ENCODE data around the gene ASF1B. TPM values are rescaled to one million over a fixed set of nuclear protein-coding genes. Genes with fewer than 3 reads are reported as not detected.

The ASF1B gene
- total and polyA plus RNA-seq, 9 donors, result 6.6 to 15.1 (median 12.5) TPM

- Histone ChIP-seq H3K27me3 (ENCODE audit: control insufficient read depth, insufficient read depth, low read length) (no peaks in the 10 kb centered on the region), H3K4me1 (ENCODE audit: control insufficient read depth, insufficient read depth, low read length) (peaks cover 20% of the 10 kb centered on the region), H3K4me3 (ENCODE audit: low read length) (peak overlapping the region; percentile 43), H3K27ac (ENCODE audit: low read length) (no peak overlapping the region), H3K9me3 (replicated peaks; ENCODE audit: control insufficient read depth, low read depth, low read length) (peaks cover 9% of the 10 kb centered on the region), H3K36me3 (ENCODE audit: control insufficient read depth, insufficient read depth, low read length) (peaks cover 36% of the 10 kb centered on the region)
- DNase-seq, result no peak
- WGBS (ENCODE audit: insufficient coverage), result 80% methylated on average over 28 of the region's 30 CpGs
These were observed 47.6 kb downstream of the ASF1B start for GRCh38 chr19:14088634-14089411.

- H3K4me1 ChIP-seq (ENCODE audit: control insufficient read depth, insufficient read depth, low read length), result peaks cover 20% of the 10 kb centered on the region
- no CpG with 5 or more reads among the region's 5 CpGs for WGBS (ENCODE audit: insufficient coverage)
- H3K27ac ChIP-seq (ENCODE audit: low read length), result no peak overlapping the region
- H3K4me3 ChIP-seq (ENCODE audit: low read length), result no peak overlapping the region
- H3K27me3 ChIP-seq (ENCODE audit: control insufficient read depth, insufficient read depth, low read length), result no peaks in the 10 kb centered on the region
- peaks cover 31% of the 10 kb centered on the region for H3K36me3 ChIP-seq (ENCODE audit: control insufficient read depth, insufficient read depth, low read length)
- no peaks in the 10 kb centered on the region for H3K9me3 ChIP-seq (replicated peaks; ENCODE audit: control insufficient read depth, low read depth, low read length)
- no peak for DNase-seq
These were observed 50.3 kb downstream of the ASF1B start for GRCh38 chr19:14086098-14086497.

GRCh38 chr19:14085309-14085995, 50.9 kb downstream of the ASF1B start, which contains the start of gene C19orf67:
Gene C19orf67 (minus strand): TSS chr19:14085783. CDS start chr19:14085627, 156 bp downstream.
- Histone ChIP-seq H3K27me3 (ENCODE audit: control insufficient read depth, insufficient read depth, low read length) (no peaks in the 10 kb centered on the region), H3K27ac (ENCODE audit: low read length) (no peak within 1 kb of the TSS), H3K36me3 (ENCODE audit: control insufficient read depth, insufficient read depth, low read length) (peaks cover 31% of the 10 kb centered on the region), H3K4me1 (ENCODE audit: control insufficient read depth, insufficient read depth, low read length) (peaks cover 24% of the 10 kb centered on the region), H3K4me3 (ENCODE audit: low read length) (no peak within 1 kb of the TSS), H3K9me3 (replicated peaks; ENCODE audit: control insufficient read depth, low read depth, low read length) (no peaks in the 10 kb centered on the region)
- DNase-seq, result no peak
- WGBS (ENCODE audit: insufficient coverage), result 41% methylated on average over 39 of the region's 54 CpGs

- no peak overlapping the region for H3K4me3 ChIP-seq (ENCODE audit: low read length)
- no peaks in the 10 kb centered on the region for H3K9me3 ChIP-seq (replicated peaks; ENCODE audit: control insufficient read depth, low read depth, low read length)
- peaks cover 17% of the 10 kb centered on the region for H3K4me1 ChIP-seq (ENCODE audit: control insufficient read depth, insufficient read depth, low read length)
- WGBS (ENCODE audit: insufficient coverage), result 50% methylated on average over 1 of the region's 1 CpG
- no peak overlapping the region for H3K27ac ChIP-seq (ENCODE audit: low read length)
- no peaks in the 10 kb centered on the region for H3K27me3 ChIP-seq (ENCODE audit: control insufficient read depth, insufficient read depth, low read length)
- no peak for DNase-seq
- peaks cover 17% of the 10 kb centered on the region for H3K36me3 ChIP-seq (ENCODE audit: control insufficient read depth, insufficient read depth, low read length)
These were observed 53.8 kb downstream of the ASF1B start for GRCh38 chr19:14082675-14082960.

GRCh38 chr19:14081797-14082674, 54.4 kb downstream of the ASF1B start:
- peak overlapping the region; percentile 91 for H3K27ac ChIP-seq (ENCODE audit: low read length)
- H3K36me3 ChIP-seq (ENCODE audit: control insufficient read depth, insufficient read depth, low read length), result peaks cover 12% of the 10 kb centered on the region
- no peaks in the 10 kb centered on the region for H3K9me3 ChIP-seq (replicated peaks; ENCODE audit: control insufficient read depth, low read depth, low read length)
- peak overlapping the region; percentile 96 for H3K4me3 ChIP-seq (ENCODE audit: low read length)
- peaks cover 17% of the 10 kb centered on the region for H3K4me1 ChIP-seq (ENCODE audit: control insufficient read depth, insufficient read depth, low read length)
- WGBS (ENCODE audit: insufficient coverage), result 23% methylated on average over 22 of the region's 24 CpGs
- no peak for DNase-seq
- H3K27me3 ChIP-seq (ENCODE audit: control insufficient read depth, insufficient read depth, low read length), result no peaks in the 10 kb centered on the region

GRCh38 chr19:14080887-14081796, 55.2 kb downstream of the ASF1B start:
- WGBS (ENCODE audit: insufficient coverage), result under 1% methylated on average over 37 of the region's 50 CpGs
- H3K27me3 ChIP-seq (ENCODE audit: control insufficient read depth, insufficient read depth, low read length), result no peaks in the 10 kb centered on the region
- H3K4me1 ChIP-seq (ENCODE audit: control insufficient read depth, insufficient read depth, low read length), result peaks cover 17% of the 10 kb centered on the region
- no peaks in the 10 kb centered on the region for H3K9me3 ChIP-seq (replicated peaks; ENCODE audit: control insufficient read depth, low read depth, low read length)
- H3K27ac ChIP-seq (ENCODE audit: low read length), result peak overlapping the region; percentile 96
- peak; percentile 100 for DNase-seq
- H3K4me3 ChIP-seq (ENCODE audit: low read length), result peak overlapping the region; percentile 96
- H3K36me3 ChIP-seq (ENCODE audit: control insufficient read depth, insufficient read depth, low read length), result peaks cover 4% of the 10 kb centered on the region

- no peak overlapping the region for H3K27ac ChIP-seq (ENCODE audit: low read length)
- peaks cover 13% of the 10 kb centered on the region for H3K27me3 ChIP-seq (ENCODE audit: control insufficient read depth, insufficient read depth, low read length)
- H3K36me3 ChIP-seq (ENCODE audit: control insufficient read depth, insufficient read depth, low read length), result peaks cover 2% of the 10 kb centered on the region
- peaks cover 33% of the 10 kb centered on the region for H3K4me1 ChIP-seq (ENCODE audit: control insufficient read depth, insufficient read depth, low read length)
- H3K4me3 ChIP-seq (ENCODE audit: low read length), result no peak overlapping the region
- WGBS (ENCODE audit: insufficient coverage), result no CpG with 5 or more reads among the region's 2 CpGs
- no peaks in the 10 kb centered on the region for H3K9me3 ChIP-seq (replicated peaks; ENCODE audit: control insufficient read depth, low read depth, low read length)
- DNase-seq, result peak; percentile 58
These were observed 58.0 kb downstream of the ASF1B start for GRCh38 chr19:14078411-14078810.

GRCh38 chr19:14073925-14074838, 62.2 kb downstream of the ASF1B start:
- 4% methylated on average over 36 of the region's 44 CpGs for WGBS (ENCODE audit: insufficient coverage)
- peaks cover 22% of the 10 kb centered on the region for H3K27me3 ChIP-seq (ENCODE audit: control insufficient read depth, insufficient read depth, low read length)
- H3K36me3 ChIP-seq (ENCODE audit: control insufficient read depth, insufficient read depth, low read length), result no peaks in the 10 kb centered on the region
- peak overlapping the region; percentile 61 for H3K4me3 ChIP-seq (ENCODE audit: low read length)
- no peak for DNase-seq
- H3K27ac ChIP-seq (ENCODE audit: low read length), result peak overlapping the region; percentile 78
- peaks cover 34% of the 10 kb centered on the region for H3K4me1 ChIP-seq (ENCODE audit: control insufficient read depth, insufficient read depth, low read length)
- H3K9me3 ChIP-seq (replicated peaks; ENCODE audit: control insufficient read depth, low read depth, low read length), result no peaks in the 10 kb centered on the region
